Stimulated activated CD4-positive, alpha-beta T cell treated with anti-CD3 and anti-CD28 coated beads, Interleukin-4, amount 100 ng/mL, for 48 hours (primary cell): ENCODE measurements around the gene NOTUM.

ENCODE experiments used
- DNase-seq, 2 donors: peaks; one replicate each; pipeline ENCODE4 v3.0.0-alpha.2; 2020; ENCODE audit warnings: low read depth in 2 of 2

Gene NOTUM

DNA sequence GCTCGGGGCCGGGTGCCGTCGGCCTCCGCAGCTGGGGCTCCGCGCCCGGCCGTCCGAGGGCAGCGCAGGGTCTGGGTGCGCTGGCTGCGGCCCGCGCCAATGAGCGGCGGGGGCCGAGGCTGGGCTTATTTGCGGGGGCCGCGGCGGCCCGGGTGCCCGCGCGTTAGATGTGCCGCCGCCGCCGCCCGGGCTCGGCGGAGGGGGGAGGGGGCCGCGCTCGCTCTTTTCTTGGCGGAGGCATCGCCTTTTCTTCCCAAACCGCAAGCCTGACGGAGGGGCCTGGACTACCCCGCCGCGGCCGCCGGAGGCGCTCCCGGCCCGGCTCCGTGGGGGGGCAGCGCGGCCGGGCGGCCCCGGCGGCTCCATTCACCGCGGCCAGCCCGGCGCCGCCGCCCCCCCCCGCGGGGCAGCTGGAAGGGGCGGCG lies at the start of gene NOTUM:
Gene NOTUM (minus strand): TSS at position 101 of the 425 bp plus-strand sequence. CDS start 278 bp downstream, outside the sequence.
- no peak for DNase-seq

DNA sequence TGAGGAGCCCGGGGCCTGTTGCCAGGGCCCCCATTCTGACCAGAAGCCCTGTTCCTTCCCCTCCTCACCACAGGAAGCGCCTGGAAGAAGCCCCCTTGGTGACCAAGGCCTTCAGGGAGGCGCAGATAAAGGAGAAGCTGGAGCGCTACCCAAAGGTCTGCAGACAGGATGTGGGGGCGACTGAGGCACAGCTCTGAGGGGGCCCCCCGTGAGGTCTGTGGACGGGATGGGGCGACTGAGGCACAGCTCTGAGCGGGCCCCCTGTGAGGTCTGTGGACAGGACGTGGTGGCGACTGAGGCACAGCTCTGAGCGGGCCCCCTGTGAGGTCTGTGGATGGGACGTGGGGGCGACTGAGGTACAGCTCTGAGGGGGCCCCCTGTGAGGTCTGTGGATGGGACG lies 48.4 kb upstream of the NOTUM start:
- no peak for DNase-seq

DNA sequence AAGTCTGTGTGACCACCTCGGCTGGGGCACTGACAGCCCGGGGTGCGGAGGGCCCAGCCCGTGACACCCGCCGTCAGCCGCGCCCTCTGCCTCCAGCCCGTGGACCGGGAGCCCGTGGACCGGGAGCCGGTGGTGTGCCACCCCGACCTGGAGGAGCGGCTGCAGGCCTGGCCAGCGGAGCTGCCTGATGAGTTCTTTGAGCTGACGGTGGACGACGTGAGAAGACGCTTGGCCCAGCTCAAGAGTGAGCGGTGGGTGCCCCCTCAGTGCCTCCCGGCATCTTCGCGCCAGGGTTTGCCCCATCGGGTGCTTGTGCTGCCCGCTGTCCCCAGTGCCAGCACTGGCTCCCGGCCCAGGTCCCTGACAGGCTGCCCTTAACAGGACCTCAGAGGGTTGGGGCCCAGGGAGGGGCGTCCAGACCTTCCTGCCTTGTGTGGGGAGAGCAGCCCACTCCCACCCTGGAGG lies 48.0 kb upstream of the NOTUM start:
- no peak for DNase-seq

DNA sequence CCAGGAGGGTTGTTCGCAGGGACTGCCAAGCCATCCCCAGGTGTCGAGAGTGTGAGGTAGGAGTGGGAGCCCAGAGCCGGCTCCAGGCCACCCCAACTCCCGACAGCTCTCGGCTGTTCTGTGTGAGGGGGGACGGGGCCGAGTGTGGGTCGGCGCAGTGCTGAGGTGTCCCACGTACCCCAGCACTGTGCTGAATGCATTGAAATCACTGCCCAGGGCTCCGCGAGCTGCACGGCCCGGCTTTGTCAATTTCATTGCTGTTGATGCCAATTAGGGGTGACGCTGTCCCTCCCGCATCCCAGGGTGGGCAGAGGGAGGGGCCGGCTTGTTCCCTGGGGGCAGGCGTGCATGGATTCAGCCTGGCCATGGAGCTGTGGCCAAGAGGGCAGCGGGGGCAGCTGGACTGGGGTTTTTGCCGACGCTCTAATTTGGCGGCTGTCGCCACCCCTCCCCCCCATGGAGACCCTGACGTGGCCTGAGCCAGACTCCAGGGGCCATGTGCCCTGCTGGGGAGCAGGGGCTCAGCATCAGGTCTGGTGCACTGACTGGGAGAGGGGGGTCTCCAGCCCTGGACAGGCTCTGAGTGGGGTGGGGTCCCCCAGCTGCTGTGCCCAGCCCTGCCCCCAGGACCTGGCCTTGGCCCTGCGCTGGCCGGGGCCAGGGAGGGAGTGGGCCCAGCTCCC lies 47.4 kb upstream of the NOTUM start:
- no peak for DNase-seq

DNA sequence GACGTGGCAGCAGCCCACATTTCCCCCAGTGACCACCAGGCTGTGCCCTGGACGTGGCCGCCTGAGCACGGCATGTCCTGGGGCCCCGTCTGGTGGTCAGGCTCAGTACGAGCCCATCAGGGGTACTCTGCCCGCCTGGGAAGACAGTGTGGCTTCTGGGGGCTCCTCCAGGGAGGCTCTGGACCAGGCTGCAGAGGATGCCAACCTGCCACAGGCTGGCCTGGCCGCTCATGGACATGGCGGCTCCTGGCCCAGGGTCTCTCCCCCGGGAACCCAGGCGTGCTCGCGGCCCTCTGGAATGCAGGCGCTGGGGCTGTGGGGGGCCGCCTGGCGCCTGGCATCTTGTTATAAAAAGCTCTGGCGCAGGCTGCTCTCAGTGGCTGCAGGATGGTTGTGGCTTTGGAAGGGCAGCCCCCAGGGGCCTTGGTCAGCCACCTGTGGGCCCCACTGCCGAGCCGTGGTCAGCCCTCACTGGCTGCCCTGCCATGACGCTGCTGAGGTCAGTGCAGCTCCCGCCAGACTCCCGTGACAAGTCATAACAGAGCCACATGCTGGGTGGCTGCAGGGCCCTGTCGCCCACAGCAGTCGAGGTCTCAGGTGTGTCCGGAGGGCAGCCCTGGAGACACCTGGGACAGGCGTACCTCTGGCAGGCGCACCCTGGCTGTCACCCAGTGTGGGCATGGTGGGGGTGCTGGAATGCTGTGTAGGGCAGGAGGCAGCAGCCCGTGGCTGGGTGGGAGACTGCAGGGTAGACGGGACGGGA lies 46.7 kb upstream of the NOTUM start:
- no peak for DNase-seq

DNA sequence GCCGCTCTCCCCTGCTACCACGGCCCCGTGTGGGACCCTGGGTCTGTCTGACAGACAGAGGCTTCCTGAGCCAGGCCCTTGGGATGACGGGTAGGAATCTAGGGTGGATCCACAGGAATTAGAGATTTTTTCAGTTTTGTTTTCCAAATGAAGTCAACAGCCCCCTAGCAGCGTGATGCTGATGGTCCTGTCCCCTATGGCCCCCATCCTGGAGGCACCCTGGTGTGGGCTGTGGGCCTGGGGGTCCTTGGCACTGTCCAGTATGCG lies 46.2 kb upstream of the NOTUM start:
- no peak for DNase-seq

DNA sequence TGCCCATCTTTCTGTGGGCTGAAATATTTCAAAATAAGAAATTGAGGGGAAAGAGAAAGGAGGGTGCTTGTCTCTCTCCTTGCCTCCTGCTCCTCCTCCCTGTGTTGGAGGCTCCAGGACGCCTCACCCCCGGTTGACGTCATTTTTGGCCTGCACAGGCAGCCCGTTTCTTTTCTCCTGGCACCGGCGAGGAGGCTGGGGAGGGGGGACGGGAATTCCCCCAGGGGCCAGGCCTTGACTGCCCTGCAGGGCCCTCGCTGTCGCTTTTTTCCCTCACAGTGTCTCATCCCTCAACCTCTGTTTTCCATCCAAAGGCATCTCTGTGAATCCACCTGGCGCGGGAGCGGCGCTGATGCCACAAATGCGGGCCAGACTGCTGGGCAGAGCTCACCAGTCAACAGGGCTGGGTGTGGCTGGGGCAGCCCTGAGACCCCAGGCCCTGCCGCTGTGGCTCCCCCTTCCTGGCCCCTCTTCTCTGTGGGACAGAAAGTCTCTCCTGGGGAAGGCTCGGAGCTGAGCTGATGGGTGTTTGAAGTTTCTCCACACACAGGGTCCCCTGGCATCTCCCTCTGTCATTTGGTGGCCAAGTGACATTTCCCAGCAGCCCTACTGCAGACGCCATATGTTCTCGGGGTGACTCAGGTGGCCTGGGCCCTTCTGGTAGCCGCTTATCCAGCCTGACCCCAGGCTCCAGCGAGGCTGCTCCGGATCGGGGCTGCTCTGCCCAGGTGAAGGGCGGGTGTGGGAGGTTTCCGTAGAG lies 45.7 kb upstream of the NOTUM start:
- DNase-seq, result no peak

DNA sequence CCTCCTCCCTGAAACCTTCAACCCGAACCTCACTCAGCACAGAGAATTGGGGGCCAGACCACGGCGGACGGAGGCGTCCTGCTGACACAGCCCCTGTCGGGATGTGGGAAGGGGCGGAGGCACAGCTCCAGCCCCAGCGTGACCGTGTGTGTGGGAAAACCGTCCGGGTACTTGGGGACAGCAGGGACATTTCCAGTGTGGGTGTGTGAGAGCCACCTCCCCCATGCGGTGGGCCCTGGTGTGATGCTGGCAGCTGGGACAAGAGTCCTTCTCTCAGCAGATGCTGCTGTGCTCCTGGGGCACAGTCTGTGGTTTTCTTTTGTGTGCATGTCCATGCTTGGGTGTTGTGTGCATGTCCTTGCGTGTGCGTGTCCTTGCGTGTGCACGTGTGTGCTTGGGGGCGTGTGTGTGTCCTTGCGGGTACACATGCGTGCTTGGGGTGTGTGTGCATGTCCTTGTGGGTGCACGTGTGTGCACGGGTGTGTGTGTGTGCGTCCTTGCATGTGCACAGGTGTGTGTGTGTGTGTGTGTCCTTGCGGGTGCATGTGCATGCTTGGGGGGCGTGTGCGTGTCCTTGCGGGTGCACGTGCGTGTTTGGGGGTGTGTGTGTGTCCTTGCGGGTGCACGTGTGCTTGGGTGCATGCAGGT lies 44.8 kb upstream of the NOTUM start:
- DNase-seq, result no peak

DNA sequence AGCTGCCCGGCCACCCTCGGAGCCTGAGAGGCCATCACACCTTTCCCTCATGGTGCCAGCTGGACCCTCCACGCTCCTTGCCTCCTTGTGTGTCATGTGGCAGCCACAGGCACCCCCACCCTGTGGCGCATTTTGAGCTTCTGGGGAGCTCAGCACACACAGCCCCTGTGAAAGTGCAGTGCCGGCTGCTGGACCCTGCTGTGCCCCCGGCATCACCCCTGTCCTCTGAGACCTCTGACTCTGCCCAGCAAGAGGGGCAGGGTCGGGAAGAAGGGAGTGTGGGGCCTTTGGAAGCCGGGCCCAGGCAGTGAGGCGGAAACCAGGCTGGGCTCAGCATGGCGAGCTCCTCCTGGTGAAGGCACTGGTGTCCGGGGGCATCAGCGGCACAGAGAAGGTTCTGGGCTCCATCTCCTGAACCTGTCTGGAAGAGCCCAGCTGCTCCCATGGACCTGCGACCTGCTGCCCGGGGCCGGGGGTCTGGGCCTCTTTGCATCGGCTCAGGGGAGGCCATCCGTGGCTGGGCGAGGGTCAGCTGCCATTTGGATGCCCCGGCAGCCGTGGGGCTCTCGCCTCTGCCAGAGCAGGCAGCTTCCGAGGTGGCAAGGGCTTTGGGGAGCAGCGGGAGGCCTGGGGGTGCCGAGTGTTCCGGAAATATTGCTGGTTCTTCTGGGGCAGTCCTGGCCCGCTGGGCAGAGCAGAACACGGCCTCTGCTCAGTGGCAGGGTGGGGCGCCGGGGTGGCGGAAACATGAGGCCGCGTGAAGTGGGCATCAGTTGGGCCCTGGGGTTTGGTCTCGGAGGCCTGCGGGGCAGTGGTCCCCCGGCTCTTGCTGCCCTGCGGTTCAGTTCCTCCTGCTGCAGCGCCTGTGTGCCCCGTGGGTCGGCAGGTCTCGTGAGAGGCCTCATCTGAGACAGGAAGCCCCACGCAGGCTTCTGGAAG lies 43.8 kb upstream of the NOTUM start:
- DNase-seq, result no peak

DNA sequence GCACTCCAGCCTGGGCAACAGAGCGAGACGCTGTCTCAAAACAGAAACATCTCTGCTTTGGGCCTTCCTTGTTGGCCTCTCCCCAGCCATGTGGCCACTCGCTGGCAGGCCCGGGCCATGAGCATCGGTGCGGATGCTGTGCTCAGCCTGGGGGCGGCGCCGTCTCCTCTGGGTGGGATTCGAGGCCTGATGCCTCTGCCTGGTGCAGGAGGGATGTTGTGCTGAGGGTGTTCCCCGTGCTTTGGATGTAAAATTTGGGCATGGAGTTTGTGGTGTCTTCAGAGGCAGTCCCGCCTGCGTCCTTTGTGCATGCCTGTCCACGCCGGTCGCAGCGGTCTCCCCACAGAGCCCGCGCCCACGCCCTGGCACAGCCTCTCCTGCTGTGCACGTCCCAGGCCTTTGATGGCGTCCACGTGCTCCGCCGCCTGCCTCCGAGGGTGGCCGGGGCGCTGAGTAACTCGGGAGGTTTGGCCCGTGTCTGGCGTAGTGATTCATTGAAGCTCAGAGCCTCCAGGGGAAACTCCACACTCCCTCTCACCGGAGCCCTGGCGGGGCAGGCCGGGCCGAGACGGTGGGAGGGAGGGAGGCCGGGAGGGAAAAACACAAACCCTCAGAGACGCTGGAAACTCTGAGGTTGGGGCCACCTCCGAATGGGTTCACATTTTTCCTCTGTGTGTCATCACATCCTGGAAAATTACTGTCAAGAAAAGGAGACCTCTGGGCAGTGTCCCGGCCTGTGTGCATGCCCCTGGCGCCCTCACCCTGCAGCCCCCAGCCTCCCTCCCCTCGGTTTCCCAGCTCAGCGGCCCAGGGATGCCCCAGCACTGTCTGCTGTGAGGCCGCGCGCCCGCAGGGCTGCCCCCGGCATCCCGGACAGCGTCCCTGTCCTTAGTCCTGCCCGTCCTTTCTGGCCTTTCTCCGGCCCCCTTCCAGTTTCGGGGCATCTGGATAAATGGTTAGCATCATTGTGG lies 42.7 kb upstream of the NOTUM start:
- DNase-seq, result peak in 1 of 2 donors; percentile 51

DNA sequence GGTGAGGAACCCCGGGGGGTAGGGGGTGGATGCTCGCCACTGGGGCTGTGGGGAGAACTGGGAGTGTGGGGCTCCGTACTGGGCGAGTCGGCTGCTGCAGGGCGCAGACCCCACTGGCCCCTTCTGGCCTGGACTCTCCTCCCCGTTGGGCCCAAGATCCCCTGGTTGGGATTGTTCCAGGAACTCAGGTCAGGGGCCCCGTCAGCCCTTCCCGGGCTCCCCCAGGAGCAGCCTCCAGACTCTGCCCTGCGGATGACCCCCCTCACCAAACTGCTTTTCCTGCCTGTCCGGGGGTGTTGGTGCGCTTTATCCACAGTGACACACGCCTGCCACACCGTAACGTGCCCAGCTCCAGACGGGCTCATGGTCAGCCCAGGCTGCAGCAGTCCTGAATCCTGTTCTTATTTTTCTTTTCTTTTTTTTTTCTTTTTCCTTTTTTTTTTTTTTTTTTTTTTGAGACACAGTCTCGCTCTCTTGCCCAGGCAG lies 40.6 kb upstream of the NOTUM start:
- no peak for DNase-seq

DNA sequence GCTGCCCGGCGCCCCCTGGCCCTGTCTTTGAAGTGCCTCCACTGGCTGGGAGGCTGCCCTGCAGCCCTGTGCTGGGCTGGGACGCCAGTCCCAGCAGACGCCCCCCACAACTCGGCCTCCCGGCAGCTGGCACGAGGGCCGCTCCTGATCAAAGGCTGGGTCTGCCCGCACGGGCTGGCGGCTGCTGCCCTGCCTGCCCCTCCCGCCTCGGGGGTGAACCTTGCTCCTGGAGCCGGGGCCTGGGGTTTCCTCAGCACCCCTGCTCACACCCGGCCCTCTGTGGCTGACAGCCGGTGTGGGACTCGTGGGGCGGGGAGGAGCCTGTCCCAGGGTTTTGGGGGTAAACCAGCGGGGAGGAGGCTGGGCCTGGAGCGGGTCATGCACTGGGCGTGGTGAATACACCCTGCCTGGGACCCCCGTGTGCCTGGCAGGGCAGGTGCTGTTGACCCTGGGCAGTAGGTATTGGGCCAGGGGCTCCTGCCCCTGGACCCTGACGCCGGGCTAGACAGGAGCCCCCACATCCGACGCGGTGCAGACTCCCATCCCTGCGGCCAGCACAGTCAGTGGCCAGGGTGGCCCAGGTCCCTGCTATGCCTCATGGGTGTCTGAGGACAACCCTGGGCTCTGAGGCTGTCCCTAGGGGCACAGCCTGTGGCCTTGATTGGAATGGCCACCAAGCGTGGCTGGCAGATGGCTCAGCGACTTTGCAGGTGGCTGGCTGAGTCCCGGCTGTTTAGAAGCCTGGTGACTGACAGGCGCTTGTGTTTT lies 40.0 kb upstream of the NOTUM start:
- no peak for DNase-seq

DNA sequence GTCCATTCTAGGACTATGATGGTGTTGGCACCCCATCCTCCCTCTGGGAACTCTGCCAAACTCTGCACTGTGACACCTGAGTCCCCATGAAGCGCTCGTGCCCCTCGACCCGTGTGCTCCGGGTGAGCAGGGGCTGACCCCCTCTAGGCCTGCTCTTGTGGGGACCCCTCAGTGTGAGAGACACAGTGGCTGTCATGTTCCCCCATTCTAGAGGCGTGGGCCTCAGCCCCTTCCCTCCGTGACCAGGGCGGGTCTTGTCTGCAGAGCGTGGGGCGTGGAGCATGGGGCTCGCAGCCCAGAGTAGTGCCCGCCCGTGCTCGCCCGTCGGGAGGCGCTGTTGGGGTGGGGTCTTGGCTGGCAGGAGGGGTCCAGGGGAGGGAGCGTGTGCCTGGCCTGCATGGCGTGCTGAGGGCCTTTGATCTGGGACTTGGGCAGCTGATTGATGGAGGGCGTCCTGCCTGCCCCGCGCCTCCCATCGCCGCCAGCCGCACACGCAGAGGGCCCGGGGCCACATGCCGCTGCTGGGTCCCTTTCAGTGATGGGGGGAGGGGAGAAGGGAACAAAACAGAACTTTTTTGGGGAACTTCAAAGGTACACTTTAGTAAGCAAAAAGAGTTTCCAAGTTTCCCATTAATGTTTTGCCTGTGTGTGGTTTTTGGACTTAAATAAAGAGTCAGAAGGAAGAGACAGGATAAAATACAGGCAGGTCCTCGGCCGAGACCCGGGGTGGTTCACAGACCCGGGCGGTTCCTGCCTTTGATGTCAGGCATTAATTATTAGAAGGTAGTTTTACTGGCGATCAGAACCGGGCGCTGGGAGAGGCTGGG lies 39.2 kb upstream of the NOTUM start:
- DNase-seq, result no peak

DNA sequence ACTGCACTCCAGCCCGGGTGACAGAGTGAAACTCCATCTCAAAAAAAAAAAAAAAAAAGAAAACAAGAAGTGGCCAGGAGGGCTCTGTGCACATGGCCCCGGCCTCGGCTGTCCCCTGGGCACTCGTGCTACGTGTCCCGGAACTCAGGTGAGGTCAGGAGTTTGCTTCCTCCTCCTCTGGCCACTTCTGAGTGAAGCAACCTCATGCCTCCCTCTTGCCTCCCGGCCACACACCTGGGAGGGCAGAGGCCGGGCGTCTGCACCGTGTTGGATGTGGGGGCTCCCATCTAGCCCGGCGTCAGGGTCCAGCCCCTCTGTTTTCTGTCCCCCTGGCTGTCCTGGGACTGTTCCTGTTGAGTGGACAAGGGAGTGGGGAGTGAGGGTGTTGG lies 38.6 kb upstream of the NOTUM start:
- DNase-seq, result no peak

DNA sequence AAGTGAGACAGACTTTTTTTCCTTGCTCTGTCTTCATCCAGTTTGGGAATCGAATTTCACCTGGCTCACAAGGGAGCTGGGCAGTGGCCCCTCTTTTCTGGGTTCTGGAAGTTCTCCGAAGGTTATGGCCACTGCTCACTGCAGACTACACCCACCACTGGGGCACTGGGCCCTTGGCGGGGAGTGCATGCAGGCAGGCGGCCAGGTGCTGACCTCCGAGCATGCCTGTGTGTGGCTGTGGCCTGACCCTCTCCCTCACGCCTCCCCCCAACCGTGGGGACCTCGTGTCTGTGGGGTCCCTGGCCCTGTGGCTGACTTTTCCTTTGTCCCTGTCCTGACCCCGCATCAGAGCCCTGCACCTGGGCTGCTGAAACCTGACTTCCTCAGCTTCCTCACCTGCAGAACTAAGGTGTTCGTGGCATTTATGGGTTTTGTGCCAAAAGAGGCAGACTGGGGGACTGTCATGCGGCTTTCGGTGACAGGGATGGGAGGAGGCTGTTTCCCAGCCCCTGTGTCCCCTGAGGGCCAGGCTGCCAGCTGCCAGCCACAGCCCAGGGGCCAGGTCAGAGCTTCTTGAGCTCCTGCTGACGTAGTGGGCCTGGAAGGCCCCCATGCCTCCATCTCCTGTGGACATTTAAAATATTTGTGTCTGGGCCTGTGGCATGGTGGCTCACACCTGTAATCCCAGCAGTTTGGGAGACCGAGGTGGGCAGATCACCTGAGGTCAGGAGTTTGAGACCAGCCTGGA lies 37.9 kb upstream of the NOTUM start:
- no peak for DNase-seq

DNA sequence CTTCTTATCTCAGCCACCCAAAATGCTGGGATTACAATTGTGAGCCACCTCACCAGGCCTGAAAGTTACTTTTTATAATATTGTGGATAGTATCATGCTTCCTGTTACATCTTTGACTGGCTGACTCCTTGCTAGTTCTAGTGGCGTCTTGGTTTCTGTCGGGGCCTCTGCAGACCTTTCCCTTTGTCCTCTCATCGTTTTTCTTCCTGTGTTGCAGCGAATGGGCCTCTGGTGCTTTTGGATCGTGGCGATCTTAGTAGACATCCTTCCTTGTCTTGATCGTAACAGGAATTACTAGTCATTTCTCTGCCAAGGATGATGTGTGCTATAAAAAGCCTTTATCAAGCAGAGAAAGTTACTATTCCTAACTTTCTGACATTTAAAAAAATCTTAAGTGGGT lies 37.2 kb upstream of the NOTUM start:
- DNase-seq, result no peak

DNA sequence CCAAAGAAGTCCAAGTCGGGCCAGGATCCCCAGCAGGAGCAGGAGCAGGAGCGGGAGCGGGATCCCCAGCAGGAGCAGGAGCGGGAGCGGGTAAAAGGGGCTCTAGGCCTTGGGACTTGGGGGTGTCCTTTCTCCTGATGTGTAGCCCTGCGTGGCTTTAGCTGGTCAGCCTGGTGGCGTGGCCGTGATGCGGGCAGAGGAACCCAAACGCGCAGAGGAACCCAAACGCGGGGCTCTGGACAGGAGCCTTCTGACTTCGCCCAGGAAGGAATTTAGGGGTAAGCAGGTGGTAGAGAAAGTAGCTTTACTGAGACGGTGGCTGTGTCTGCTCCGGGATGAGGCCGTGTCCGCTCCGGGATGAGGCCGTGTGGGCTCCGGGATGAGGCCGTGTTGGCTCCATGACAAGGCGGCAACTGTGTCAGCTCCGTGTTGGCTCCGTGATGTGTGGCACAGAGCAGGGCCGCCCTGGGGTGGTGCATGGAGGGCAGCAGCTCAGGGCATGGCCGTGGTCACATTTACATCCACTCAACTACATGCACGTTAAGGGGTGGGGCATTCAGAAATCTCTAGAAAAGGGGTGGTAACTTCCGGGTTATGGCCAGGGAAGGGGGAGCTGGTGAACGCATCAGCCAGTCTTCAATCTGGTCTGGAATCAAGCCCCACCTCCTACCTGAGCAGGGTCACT lies 35.9 kb upstream of the NOTUM start:
- no peak for DNase-seq
